HG02763 (cell line): ENCODE data around the gene ZER1.
A peak's percentile ranks its signal among the peaks of the same experiment; 100 is the strongest.
"Not testable (repeated sequence)": the region's sequence is repeated elsewhere in the genome, so short reads cannot be mapped to it uniquely, and the experiment has no call there.

Experiments used
- ATAC-seq: cut with Tn5 transposase; IDR thresholded peaks from one replicate; pipeline ENCODE4 v1.9.1; 2021; ENCODE audit warnings: mild to moderate bottlenecking, moderate library complexity; ENCODE audit not compliant: unreplicated experiment

The ZER1 gene

DNA sequence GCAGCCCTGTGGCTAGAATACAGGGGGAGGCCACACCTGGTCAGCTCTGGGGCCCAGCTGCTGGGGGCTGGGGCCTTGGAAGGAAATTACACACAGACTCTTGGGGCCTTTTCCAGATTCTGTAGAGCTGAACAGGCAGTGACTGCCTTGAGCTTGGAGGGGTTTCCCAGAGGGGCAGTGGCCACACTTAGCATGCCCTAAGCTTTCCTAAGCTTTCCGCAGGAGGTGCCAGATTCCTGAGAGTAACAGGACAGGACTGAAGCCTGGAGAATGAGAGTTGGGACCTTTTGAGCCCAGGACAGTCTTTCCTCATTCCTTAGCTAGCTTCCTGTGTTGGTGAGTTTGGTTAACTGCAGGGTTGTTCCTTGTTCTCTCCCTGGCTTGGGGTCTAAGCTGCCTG is 16.7 kb upstream of the ZER1 start:
- ATAC-seq, result no peak

DNA sequence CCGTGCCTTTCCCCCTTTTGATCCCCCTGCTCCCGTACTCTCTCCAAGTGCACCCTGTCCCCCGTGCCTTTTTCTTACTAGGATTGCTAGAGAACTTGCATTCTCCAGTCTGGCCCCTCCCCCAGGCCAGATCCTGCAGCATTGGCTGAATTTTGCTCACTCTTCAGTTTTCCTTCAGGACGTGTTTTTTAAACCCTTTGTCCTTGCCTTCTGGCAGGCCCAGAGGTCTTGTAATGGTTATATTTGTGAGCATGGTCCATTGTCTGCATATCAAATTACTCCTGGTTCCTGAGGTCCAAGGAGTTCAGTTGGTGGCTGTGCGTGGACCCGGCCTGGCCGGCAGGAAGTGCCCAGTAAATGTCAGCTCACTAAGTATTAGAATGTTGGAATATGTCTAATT is 15.9 kb upstream of the ZER1 start:
- ATAC-seq, result no peak

DNA sequence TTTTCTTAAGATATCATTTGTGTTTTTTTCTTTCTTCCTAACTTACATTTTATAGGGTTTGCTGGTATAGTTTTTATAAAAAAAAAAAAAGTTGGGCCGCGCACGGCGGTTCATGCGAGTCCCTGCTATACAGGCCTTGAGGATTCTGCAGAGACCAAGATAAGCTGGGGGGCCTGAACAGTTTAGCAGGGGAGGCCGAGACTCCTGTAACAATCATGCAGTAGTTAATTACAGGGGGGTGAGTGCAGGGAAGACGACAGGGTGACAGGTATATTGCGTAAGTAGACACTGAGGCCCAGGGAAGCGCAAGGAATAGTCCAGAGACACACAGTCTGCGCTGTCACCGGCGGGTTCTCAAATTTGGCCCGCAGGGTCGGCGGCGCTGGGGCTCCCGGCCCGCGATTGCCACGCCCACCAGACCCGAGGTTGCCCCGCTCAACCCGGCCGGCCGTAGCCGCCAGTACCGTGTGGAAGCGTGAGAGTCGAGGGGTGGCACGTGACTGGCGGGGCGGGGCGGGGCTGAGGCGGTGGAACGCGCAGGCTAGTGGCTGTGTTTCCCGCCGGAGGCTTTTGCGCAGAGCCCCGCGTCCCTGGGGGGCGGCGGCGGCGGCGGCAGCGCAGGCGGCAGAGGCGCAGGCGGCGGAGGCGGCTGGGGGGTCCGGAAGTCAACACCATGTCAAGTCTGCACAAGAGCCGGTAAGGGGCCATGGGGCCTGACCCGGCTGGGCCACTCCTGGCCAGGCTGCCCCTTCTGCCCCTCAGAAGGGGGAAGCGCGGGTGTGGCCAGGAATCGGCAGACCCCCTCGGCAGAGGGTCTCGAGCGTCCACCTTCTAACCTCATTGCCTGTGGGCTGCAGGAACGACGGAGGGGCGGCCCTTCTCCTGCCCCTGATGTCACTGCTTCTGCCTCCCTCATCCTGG is 15.2 kb upstream of the ZER1 start, which contains the start of gene TBC1D13:
TSS of gene TBC1D13 (plus strand) at position 573 of the 921 bp plus-strand sequence. CDS start at position 674, 101 bp downstream.
- peak; percentile 92 for ATAC-seq

DNA sequence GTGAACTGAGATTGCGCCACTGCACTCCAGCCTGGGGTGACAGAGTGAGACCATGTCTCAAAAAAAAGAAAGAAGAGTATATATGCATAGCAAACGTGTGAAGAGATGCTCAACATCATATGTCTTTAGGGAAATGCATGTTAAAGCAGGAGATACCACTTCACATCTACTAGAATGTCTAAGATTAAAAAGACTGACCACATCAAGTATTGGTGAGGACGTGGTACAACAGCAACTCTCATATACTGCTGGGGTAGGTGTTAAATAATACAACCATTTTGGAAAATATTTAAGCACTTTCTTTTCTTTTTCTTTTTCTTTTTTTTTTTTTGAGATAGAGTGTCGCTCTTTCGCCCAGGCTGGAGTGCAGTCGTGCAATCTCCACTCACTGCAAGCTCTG is 13.7 kb upstream of the ZER1 start:
- no peak for ATAC-seq

DNA sequence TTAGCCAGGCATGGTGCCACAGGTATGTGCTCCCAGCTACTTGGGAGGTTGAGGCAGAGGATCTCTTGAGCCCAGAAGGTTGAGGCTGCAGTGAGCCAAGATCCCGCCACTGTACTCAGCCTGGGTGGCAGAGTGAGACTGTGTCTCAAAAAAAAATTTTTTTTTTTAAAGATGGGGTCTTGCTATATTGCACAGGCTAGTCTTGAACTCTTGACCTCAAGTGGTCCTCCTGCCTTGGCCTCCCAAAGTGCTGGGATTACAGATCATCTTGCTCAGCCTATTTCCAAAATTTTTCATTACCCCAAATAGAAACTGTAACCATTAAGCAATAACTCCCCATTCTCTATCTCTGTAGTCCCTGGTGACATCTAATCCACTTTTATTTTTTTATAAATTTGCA is 10.9 kb upstream of the ZER1 start:
- no peak for ATAC-seq

DNA sequence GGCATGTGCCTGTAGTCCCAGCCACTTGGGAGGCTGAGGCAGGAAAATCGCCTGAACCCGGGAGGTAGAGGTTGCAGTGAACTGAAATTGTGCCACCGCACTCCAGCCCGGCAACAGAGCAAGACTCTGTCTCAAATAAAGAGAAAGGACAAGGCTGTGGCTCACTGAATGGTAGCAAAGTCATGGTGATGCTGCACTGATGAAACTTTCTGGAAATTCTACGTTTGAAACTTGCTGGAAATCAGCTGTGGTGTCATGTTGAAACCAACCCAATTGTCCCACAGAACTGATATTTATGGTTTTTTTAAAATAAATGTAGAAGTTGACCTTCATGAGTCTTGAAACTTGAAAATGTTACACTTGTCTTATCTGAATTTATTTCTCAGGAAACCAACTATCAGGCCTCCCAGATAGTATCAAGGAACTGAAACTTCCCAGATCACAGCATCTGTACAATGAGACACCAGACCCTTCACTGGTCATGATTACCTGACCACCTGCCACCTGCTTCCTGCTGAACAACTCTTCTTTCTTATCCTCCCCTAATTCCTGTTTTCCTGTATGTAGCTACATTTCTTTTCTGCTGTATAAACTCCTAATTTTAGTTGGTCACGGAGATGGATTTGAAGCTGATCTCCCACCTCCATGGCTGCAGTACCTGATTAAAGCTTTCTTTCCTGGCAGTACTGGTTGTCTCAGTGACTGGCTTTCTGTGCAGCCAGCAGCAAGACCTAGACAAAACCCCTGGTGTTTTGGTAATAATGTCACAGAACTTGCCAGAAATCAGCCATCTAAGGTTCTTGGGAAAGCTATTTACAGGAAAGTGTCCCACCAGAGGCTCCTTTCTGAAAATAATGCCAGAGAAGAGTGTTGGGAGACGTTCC is 9.7 kb upstream of the ZER1 start:
- ATAC-seq, result no peak

DNA sequence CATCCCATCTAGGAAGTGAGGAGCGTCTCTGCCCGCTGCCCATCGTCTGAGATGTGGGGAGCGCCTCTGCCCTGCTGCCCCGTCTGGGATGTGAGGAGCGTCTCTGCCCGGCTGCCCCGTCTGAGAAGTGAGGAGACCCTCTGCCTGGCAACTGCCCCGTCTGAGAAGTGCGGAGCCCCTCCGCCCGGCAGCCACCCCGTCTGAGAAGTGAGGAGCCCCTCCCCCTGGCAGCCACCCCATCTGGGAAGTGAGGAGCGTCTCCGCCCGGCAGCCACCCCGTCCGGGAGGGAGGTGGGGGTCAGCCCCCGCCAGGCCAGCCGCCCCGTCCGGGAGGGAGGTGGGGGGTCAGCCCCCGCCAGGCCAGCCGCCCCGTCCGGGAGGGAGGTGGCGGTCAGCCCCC is 8.4 kb upstream of the ZER1 start:
- not testable (repeated sequence) for ATAC-seq

DNA sequence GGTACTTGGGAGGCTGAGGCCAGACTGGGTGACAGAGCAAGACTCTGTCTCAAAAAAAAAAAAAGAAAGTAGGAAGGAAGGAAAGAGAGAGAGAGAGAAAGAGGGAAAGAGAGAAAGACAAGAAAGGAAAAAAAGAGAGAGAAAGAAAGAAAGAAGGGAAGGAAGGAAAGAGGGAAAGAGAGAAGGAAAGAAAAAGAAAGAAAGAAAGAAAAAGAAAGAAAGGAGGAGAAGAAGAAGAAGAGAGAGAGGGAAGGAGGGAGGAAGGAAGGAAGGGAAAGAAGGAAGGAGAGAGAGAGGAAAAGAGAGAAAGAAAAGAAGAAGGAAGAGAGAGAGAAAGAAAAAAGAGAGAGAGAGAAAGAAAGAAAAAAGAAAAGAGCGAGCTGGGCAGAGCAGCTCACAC is 3.1 kb upstream of the ZER1 start:
- no peak for ATAC-seq

DNA sequence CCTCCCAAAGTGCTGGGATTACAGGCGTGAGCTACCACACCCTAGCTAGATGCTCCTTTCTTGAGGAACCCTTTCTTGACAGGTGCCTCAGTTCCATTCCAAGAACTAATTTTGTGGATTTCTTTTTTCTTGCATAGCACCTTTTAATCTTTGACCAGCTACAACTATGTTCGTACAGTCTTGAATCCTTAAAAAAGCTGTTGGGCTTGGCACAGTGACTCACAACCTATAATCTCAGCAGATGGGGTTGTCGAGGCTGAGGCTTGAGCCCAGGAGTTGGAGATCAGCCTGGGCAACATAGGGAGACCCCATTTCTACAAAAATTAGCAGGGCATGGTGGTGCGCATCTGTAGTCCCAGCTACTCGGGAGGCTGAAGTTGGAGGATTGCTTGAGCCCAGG is 1.3 kb upstream of the ZER1 start:
- ATAC-seq, result no peak

DNA sequence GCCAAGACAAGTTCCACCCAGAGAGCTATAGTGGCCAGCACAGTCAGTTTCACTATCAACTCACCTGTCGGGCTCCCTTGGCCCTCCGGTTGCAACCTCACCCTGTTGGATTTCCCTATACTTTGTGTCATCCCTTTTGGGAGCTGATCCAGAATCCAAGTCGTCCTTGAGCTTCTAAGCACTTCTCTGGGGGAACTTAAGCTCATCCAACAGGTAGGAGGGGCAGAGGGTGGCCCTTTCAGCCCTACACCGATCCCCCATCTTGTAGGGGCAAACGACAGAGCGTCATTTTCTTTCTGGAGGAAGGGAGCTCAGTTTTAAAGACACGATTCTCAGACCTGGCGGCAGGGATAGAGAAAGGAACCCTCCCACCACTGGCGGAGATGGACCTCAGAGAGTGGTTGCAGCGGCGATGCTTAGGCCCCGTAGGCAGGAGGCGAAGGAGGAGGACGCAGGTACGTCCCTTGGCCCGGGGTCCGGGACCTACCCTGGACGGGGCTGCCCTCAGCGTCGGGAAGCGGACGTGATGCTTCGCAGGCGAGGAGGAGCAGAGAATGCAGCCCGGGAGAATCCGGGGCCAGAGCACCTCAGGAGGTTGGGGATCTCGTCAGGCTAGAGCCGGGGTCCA is 519 bp downstream of the ZER1 start:
- ATAC-seq, result peak; percentile 17

DNA sequence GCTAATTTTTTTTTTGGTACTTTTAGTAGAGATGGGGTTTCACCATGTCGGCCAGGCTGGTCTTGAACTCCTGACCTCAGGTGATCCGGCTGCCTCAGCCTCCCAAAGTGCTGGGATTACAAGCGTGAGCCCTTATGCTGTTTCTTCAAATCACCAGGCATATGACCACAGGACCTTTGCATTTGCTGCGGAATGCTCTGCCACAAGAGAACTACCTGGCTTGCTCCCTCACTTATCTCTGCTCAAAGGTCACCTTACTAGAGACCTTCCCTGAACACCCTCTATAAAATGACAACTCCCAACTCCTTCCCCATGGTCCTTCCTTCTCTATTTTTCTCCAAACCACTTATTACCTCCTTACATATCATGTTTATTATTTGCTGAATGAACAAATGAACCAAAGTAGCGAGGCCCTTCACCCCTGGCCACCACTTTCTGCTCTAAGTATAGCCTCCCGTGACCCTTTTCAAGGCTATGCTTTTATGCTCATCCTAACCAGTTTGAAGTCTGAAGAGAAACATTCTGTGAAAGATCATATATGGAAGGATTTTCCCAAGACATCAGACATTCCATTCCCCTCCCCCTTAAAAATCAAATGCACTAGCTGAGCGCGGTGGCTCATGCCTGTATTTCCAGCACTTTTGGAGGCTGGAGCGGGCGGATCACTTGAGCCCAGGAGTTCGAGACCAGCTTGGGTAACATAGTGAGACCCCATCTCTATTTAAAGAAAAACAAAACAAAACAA is 1.3 kb downstream of the ZER1 start:
- no peak for ATAC-seq

DNA sequence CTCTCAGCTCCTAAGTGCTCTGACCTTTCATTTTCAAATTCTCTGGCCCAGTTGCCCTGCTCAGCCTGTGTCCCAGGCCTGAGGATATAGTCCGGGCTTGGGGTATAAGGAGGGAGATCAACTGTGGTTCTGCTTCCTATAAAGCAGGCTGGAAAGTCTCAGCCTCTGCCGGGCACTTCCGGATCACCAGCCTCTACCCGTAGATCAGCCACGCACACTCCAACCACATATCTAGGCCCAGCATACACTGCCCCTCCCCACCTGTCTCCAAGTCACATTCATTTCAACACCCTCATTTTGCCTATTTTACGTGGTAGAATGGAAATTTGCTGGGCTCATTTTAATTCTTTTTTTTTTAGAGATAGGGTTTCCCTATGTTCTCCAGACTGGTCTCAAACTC is 3.1 kb downstream of the ZER1 start:
- no peak for ATAC-seq

DNA sequence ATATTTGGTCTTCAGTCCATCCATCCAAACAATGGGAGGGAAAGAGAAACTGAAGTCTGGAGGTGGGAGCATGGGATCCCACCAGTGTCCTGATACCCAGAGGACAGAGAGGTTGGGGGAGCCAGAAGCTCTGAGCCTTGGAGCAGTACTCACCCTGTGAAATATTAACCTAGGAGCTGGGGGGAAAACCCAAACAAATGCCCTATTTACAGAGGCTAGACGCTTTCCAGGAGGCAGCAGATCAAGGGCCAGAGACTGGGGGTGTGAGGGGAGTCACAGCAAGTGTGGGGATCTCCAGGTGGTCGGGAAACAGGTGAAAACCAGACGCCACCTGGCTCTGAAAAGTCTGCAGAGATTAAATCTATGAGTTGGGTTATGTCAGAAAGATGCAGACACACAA is 6.2 kb downstream of the ZER1 start:
- no peak for ATAC-seq

DNA sequence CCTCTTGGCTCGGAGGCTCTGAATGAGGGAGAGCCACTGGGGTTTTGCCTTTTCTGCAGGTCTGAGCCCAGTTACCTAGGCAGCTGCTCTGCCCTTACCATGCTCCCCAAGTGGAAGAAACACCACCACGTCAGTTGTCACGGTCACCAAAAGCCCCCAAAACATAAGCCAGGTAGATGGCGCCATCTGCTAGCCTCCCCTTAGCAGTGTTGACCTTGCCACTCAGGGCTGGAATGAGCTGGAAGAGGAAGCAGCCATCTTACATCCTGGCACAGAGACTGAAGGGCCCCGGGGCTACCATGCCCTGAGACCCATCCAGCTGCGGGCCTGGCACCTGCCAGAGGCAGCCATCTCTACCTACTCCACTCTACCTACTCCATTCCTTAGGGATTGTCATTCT is 7.4 kb downstream of the ZER1 start:
- ATAC-seq, result no peak

DNA sequence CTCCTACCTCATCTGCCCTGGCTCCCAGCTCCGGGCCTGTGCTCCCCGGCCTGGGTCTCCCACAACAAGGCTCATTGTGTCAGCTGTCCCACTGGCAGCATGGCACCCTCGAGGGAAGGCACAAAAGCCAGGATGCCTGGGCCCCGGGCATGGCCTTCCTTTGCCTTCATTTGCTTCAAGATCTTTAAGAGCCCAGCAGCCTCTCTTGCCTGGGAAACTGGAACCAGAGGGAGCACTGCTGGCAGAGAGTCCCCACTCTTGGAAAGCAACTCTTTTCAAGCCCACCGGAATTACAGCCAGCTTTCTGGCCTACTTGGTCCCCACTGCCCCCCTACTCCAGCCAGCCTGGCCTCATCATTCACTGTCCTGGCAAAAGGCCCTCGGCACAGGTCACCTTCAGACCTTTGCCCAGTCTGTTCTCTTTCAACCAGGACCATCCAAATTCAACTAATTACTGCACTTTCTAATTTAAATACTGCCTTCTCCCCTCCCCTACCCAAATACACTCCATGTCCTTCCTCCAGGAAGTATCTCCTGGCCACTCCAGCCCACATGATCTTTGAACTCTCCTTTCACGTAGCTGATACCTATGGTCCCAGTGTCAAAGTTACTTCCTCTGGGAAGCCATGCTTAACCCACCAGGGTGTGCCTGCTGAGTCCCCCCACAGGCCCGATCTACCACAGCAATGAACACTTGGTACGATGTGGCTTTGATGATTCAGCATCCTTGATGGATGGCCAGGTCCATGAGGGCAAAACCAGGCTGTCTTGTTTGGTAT is 8.9 kb downstream of the ZER1 start:
- ATAC-seq, result no peak

DNA sequence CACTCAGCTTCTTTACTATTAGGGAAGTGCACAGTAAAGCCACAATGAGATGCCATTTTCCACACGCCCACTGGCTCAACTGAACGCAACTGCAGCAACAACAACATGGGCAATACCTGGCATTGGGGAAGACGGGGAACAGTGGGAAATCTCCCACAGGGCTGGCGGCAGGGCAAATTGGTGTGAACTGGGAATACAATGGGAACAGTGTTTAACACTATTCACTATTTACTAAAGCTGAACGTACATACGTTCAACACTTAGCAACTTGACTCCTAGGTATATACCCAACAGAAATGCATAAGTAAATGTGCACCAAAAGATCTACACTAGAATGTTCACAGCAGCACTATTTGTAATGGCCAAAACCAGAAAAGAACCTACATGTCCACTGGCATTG is 14.1 kb downstream of the ZER1 start:
- ATAC-seq, result no peak

DNA sequence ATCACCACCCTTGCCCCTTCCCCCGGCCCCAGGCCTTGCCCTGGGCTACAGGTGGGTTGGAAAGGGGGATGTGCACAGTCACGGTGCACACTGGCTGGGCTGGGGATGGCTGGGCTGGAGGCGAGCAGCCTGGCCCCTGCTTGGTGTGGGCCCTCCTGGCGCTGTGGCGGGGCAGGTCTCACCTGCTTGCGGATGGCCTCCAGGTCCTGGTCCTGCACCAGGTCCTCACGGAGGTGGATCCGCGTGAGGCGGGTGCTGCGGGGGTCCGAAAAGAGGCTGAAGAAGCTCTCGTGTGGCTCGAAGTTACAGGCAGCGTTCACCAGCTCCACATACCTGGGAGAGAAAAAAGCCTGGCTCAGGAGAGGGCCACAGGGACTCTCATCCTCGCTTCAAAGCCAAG is 18.1 kb downstream of the ZER1 start:
- ATAC-seq, result no peak

DNA sequence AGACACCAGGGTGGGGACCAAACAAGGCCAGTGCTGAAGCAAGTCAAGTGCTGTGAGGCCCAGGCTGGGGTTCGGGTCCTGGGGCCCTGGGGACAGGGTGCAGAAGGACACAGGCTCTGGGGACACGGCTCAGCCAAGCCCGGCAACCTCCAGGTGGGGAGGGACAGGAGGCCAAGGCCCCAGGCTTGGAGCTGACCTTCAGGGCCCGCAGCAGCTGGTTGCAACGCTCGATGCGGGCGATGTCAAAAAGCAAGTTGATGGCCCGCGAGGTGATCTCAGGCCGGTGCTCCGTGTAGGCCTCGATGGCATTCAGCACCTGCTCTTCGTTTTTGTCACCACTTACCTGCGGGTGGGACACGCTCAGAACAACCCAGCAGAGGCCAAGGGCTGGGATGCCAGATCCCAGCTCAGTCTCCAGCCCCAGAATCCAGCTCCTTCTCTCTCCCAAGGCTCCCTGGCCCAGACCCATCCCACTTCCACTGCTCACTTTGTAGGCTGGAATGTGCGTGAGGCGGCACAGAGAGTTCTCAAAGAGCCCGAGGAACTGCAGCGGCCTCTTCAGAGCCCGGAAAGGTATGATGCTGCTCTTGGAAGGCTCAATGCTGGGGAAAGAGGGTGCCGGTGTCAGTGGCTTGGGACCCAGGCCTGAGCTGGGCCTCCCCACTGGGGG is 20.7 kb downstream of the ZER1 start:
- ATAC-seq, result no peak

DNA sequence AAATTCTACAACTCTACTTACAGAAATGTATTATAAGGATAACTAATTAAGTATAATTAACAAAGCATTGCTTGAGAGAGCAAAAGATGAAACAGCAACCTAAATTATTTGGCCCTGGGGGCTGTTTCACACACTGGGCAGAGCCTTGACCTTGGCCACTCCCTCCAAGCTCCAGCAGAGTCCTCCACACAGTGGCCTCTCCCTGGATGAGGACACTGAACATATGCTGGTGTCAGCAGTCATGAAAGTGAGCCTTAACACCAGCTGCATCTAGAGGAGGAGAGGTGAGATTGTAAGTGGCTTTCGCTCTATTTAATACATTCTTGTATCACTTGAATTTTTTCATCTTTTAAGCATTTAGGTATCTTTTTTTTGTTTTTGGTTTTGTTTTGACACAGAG is 24.5 kb downstream of the ZER1 start:
- no peak for ATAC-seq
